ENCODE results near the gene CACNA1S.
A peak's percentile ranks its signal among the peaks of the same experiment; 100 is the strongest.

The CACNA1S gene

GRCh38 chr1:201059871-201060555 is 52.2 kb downstream of the CACNA1S start:
- no peak for DNase-seq

DNA sequence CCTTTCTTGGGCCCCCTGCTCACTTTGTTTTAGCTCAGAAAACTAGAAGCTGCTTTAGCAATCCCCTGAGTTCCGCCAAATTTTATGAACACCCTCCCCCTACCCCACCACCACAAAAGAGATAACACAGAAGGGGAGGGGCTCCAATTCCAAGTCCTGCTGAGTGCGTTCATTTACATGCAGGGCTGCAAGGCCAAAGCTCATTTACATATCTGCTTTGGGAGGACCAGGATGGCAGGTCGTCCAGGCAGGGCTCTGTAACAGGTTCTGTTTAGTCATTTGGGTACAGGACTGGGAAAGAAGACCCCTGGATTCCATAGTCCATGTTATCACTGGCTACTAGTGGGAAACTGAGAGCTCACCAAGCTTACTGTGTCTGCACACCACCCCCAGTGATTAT is 52.8 kb downstream of the CACNA1S start:
- no peak for DNase-seq

DNA sequence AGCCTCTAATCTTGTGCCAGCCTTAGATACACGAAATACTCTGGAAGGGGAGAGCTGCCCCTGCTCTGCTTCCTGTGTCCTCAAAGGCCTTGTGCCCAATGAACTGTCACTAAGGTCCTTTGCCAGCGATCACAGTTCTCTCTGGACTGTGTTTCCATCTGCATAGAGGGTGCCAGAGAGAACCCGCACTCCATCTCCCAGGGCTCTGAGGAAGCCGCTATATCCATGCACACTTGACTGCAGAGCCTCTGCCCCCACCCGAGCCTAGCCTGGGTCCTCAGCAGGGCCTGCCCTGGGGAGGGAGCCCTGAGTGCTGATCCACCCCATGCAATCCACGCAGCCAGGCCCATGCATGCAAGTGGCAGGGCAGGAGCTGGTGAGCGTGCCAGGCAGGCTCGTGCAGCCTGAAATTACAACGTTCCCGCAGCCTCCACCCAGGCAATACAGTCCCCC is 58.1 kb downstream of the CACNA1S start:
- no peak for DNase-seq

DNA sequence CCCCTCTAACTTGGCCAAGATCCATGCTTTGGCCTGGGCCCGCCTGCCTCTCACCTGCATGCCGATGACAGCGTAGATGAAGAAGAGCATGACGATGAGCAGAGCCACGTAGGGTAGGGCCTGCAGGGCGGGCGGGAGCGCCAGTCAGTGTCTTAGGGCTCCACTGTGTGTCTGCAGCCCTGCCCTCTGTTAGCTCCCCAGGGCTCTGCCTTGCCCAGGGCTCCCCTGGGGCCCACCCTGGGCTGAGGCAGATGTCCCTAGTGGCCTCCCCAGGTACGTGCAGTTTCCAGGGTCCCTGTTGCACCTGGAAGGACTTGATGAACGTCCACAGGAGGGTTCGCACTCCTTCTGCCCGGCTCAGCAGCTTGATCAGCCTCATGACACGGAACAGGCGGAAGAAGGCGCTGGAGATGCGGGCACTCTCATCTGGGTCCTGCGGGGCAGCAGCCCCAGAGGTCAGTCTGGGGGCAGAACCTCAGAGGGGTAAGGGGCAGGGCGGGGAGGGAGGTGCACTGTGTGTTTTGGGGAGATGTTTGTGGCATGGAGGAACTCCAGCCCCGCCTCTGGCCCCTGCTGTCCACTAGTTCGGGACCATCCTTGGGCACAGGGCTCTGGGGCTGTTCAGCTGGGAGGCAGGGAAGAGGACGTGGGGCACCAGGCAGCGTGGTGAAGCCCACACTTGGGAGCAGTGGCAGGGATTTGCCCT is 58.9 kb downstream of the CACNA1S start:
- no peak for DNase-seq

- no peak for DNase-seq
Observed at GRCh38 chr1:201051399-201051798, 60.8 kb downstream of the CACNA1S start.

- no peak for DNase-seq
Observed at GRCh38 chr1:201050515-201051277, 61.5 kb downstream of the CACNA1S start.

GRCh38 chr1:201049248-201049831 is 62.9 kb downstream of the CACNA1S start:
- DNase-seq: no peak

GRCh38 chr1:201048521-201048920 is 63.7 kb downstream of the CACNA1S start:
- no peak for DNase-seq

DNA sequence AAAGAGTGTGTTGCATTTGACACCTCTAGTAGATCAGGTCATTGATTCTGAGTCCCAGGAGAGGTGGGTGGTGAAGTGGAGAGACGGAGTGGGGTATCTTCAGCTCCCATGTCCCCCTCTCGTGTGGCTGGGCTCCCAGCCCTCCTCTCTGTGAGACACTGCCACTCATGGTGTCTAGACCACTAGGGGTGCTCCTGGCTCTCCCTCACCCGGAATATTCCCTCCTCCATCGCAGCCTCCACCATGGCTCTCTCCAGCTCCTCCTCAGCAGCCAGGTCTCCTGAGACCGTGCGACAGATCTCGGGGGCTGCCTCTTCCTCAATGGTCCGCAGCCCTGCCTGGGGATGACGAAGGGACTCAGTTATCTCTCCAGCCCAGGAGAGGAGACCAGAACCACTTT is 68.1 kb downstream of the CACNA1S start:
- DNase-seq: no peak

DNA sequence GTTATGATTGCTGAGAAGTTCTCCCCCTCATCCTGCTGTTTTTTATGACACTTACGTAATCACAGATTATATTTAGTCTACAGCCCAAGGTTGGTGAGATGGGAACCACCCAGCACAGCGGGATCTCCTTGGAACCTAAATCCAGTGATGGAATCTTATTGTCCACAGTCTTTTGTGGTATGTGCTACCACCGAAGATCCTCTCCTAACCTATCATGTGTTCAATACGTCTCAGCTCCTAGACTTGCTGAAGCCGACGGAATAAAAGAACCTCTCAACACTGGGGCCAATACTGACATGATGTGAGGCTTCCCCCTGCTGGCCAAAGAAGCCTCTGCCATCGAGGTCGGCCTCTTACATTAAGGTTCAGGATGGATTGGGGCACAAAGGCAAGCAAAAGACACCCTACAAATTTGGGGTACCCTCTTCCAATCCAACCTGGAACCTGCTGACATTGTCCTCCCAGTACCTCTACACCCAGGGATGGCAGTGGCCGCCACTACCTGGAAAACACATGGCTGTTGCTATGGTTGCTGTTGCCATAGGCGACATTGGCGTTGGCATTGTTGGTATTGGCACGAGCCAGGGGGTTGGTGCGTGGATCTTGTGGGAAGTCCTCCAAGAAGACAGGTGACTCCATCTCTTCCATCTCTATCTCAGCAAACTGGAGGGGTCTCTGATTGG is 69.3 kb downstream of the CACNA1S start:
- DNase-seq: peak; percentile 74

DNA sequence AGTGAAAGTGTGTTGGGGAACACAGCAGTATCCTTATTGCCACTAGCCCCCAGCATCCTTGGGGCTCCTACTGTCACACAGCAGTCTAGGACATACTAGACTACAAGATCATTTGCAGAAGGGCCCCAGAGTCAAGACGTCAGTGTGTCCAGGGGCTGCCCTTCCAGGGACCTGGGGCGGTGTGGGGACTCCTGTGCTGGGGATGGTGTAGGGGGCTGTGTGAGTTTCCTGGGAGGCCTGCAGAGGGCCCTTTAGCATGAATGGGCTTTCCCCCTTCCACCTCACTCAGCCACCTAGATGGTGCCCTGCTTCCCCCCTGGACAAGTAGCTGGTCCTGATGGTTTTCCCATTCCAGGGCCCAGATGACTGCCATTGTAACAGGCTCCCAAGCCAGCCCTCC is 71.2 kb downstream of the CACNA1S start:
- DNase-seq: no peak

DNA sequence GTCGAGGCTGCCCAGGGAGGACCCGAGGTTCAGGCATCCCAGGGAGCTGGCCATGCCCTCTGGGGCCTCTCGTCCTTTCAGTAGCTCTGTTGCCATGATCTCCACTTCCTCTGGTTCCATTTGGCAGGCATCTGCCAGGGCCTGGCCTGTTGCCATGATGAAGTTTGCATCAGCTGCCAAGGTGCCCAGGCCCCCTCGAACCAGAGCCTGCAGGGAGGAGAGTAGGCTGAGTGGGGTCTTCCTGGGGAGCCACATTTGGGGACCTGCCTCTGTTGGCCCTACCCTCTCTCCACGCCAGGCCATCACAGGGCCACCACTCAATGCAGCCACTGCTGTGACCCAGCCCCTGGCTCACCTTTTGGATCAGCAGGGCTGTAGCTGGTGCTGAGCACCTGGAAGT is 72.3 kb downstream of the CACNA1S start:
- no peak for DNase-seq

DNA sequence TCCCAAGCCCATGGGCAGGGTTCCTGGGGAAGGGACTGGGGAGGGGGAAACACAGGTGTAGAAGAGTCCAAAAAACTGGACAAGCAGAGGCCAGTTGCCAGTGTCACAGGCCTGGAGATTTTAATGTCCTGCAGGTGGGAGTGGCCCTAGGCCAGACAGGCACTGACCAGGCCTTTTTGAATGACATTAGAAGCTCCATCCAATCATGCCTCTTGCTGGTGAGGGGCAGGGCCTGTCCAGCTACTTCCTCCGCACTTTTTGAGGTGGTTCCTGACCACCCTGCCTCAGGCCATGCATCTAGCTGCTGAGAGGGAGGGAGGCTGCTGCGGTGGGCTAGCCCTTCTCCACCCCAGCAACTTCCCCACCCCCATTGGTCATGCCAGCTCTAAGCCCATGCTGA is 72.8 kb downstream of the CACNA1S start:
- DNase-seq: no peak

GRCh38 chr1:201038186-201038876 is 73.9 kb downstream of the CACNA1S start:
- no peak for DNase-seq

GRCh38 chr1:201036188-201036842 is 75.9 kb downstream of the CACNA1S start:
- DNase-seq: no peak

GRCh38 chr1:201034671-201035070 is 77.6 kb downstream of the CACNA1S start:
- DNase-seq: no peak

DNA sequence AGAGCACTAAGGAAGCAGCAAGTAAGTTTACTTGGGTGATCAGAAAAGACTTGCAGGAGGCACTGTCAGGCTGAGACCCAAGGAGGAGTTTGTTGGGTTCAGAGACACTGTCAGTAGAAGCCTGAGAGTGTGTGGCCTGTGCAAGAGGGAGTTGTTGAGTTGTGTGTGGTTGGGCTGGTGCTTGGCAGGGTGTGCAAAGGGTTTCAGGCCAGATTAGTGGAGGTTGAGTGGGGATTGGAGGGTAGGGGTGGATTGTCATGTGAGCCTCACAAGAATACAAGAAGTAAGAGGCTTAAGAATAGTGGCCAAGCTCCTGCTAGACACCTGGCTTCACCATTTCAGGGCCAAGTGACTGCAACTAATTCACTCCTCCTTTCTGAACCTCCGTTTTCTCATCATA is 79.8 kb downstream of the CACNA1S start:
- no peak for DNase-seq

DNA sequence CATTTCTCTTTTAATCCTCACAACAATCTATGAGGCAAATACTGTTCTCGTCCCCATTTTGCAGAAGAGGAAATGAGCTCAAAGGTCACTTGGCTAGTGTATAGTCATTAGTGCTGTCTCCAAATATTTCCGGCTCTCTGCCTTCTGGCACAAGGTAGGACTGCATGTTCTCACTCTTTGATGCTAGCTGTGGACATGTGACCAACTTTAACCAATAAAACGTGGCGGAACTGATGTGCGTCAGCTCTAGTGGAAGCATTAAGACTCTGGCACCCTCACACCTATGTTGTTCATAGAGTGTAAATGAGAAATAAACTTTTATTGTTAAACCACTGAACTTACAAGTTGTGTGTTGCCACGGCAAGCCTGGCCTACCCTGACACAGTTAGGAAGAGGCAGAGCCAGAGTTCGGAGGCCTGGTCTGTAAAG is 83.8 kb downstream of the CACNA1S start:
- no peak for DNase-seq

DNA sequence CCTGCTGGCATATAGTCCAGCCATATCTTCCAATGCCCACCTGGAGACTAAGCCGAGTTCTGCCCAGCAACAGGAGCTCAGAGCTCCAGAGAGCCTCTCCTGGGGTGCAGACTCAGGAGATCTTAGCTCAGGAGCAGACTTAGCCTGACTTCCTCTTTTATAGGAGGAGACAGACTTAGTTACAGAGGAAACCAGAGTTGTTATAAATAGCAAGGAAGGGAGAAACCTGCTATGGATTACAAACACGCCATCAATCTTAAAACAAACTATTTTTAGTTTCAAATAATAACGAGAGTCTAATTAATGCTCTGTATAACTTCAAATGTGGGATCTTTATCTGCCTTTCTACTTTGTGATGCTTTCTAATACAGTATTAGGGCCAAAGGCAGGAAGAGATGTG is 85.4 kb downstream of the CACNA1S start:
- no peak for DNase-seq

DNA sequence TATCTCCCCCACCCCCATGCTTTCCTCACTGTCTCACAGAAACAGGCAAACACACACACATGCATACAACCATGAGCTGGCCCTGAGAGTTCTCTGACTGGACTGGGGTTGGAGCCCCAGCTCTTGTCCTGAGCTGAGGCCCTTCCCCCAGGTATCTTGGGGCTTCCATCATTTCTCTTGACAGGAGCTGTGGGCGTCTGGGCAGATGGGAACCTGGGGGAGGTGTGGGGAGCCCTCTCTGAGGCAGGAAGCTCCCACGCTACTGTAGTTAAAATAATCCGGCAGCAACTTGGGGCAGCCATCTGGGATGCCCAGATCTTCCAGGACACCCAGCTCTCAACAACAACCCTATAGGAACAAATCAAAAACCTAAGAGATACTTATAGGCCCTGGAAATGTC is 86.0 kb downstream of the CACNA1S start:
- no peak for DNase-seq

DNA sequence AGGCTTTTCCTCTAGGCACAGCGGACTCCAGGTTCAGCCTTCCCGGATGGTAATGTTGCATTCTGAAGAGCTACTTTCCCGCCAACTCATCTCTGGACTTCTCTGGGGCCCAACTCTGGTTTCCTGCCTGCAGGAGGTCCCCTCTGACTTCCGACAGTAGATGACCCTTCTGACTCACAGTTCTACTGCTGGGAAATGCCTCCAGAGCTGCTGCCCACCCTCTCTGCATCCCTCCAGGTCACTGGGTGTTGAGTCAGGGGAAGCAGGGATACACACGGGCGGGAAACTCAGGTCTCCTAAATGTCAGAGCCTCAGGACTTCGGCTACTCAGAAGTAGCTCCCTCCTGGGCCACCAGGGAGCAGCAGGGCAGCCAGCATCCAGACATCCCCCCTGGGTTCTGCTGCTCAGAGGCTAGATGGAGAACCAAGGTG is 86.6 kb downstream of the CACNA1S start:
- no peak for DNase-seq

DNA sequence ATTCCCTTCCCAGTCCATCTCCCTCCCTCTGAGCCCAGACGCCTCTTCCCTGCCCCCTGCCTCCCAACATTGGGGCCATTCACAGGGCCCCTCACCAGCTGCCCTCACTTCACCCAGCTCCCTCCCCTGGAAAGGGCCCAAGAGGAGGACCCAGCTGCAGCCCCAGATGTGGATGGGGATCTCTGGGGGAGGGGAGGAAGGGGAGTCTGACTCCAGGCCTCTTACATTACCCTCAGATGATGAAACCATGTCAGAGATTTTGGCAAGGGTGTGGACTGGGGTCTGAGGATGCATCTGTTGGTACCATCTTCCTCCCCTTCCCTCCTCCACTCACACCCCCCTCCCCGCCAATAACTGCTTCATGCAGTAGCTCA is 87.6 kb downstream of the CACNA1S start:
- DNase-seq: no peak
